Esophagus muscularis mucosa (tissue), 4 donors: Measurements from ENCODE around the gene LMBR1L.

Experiments used
- CTCF ChIP-seq, 3 experiments: fragments of 200-600 bp in 2 of 3; fragments of 450-650 bp in 1 of 3; sonication (generic) in 2 of 3; IDR thresholded peaks; one replicate each; pipeline ENCODE4 v1.5.1; 2017 to 2019; ENCODE audit warnings: antibody characterized with exemption in 3 of 3, mild to moderate bottlenecking in 2 of 3, moderate library complexity in 1 of 3
- EP300 ChIP-seq: sonication (generic); formaldehyde crosslinking; IDR thresholded peaks from one replicate; pipeline ENCODE4 v1.6.1; 2017; ENCODE audit warnings: antibody characterized with exemption
- POLR2A ChIP-seq: fragments of 450-650 bp; IDR thresholded peaks from one replicate; pipeline ENCODE4 v1.6.1; 2017; ENCODE audit warnings: antibody characterized with exemption, moderate library complexity, mild to moderate bottlenecking, low read depth
- POLR2AphosphoS5 ChIP-seq, 2 donors: sonication (generic); formaldehyde crosslinking; IDR thresholded peaks; one replicate each; pipeline ENCODE4 v1.6.1; 2017; ENCODE audit warnings: antibody characterized with exemption in 2 of 2

DNA sequence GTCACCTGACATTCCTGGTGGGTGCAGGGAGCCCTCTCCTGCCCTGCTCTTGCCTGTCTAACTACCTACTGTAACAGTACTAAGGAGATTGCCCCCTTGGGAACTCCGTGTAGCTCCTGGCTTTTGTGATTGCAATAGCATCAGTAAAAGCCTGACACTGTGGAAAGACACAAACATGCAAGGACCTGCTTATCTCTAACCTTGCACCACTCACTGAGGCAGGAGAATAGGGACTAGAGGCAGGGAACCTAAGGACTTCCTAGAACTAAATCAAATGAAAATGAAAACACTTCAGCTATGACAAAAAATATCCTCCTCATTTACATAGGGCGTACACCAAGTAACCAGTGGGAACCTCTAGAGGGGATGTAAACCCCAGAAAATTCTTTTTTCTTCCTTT is 49.8 kb upstream of the LMBR1L start:
- no peak for TF ChIP-seq CTCF (IDR thresholded peaks at IDR 0.05)
- TF ChIP-seq EP300: no peak
- TF ChIP-seq POLR2A: no peak
- no peak for TF ChIP-seq POLR2AphosphoS5 (IDR thresholded peaks at IDR 0.05)
